Dermis blood vessel endothelial cell (primary cell): Measurements from ENCODE around the gene ANKRD24. TPM values are rescaled to one million over a fixed set of nuclear protein-coding genes. Genes with fewer than 3 reads are reported as not detected.

ENCODE experiments used
- total RNA-seq: library from RNA; depleted of rRNA; stranded (reverse); fragments of >200 nt; gene quantifications from 2 replicates; pipeline ENCODE4 v1.2.3, GENCODE V29; 2014

ANKRD24 gene
- total RNA-seq, 1 donor from 2014 or later, result 0.68 TPM

Other genes with a start within 250 kb of the ANKRD24 start
- gene NMRK2, start 249.6 kb upstream of the ANKRD24 start, total RNA-seq, result not detected in 2 replicates
- 151 and 203 TPM in 2 replicates for gene DAPK3, start 211.6 kb upstream of the ANKRD24 start, total RNA-seq
- 2,677 and 3,798 TPM in 2 replicates for gene EEF2, start 197.2 kb upstream of the ANKRD24 start, total RNA-seq
- 22.0 and 27.2 TPM in 2 replicates for gene PIAS4, start 175.0 kb upstream of the ANKRD24 start, total RNA-seq
- gene ZBTB7A, start 115.8 kb upstream of the ANKRD24 start, total RNA-seq, result 17.4 and 30.3 TPM in 2 replicates
- 152 and 183 TPM in 2 replicates for gene MAP2K2, start 58.6 kb upstream of the ANKRD24 start, total RNA-seq
- not detected in 2 replicates for gene CREB3L3, start 29.1 kb upstream of the ANKRD24 start, total RNA-seq
- 14.0 and 23.1 TPM in 2 replicates for gene SIRT6, start 126 bp upstream of the ANKRD24 start, total RNA-seq
- gene EBI3, start 46.8 kb downstream of the ANKRD24 start, total RNA-seq, result 0.47 and 3.1 TPM in 2 replicates
- 23.7 and 24.4 TPM in 2 replicates for gene YJU2, start 64.4 kb downstream of the ANKRD24 start, total RNA-seq
- not detected in 2 replicates for gene SHD, start 96.6 kb downstream of the ANKRD24 start, total RNA-seq
- gene TMIGD2, start 119.7 kb downstream of the ANKRD24 start, total RNA-seq, result not detected in 2 replicates
- 7.0 and 11.0 TPM in 2 replicates for gene FSD1, start 121.9 kb downstream of the ANKRD24 start, total RNA-seq
- gene STAP2, start 156.1 kb downstream of the ANKRD24 start, total RNA-seq, result 28.1 and 36.6 TPM in 2 replicates
- 6.5 and 7.7 TPM in 2 replicates for gene MPND, start 160.9 kb downstream of the ANKRD24 start, total RNA-seq
- gene SH3GL1, start 217.9 kb downstream of the ANKRD24 start, total RNA-seq, result 38.6 and 102 TPM in 2 replicates
- gene CHAF1A, start 220.0 kb downstream of the ANKRD24 start, total RNA-seq, result 8.7 and 19.5 TPM in 2 replicates